ENCODE data around the gene RBL1.

RBL1 gene

DNA sequence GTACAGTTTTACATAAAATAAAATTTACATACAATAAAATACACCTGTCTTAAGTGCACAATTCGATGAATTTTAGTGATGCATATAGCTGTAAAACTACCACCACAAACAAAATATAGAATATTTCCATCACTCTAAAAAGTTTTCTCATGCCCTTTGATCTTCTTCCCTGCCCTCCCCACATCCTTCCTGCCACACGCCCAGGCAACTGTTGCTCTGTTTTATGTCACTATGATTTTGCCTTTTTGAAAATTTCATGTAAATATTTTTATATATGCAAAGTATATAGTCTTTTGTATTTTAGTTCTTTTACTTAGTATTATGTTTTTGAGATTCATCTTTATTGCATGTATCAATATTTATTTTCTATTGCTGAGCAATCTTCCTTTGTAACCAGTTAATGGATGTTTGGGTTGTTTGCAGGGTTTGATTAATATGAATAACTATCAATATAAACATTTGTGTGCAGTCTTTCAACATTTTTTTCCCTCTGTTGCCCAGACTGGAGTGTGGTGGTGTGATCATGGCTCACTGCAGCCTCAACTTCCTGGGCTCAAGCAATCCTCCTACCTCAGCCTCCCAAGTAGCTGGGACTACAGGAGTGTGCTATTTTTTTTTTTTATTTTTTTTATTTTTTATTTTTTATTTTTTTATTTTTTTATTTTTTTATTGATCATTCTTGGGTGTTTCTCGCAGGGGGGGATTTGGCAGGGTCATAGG is 120.5 kb downstream of the RBL1 start:
- Histone ChIP-seq H3K27ac (no peak overlapping the region), H3K4me1 (ENCODE audit: control insufficient read depth in 1 of 2, insufficient read depth in 1 of 2, low read depth in 1 of 2, low read length in 1 of 2) (no peaks in the 10 kb centered on the region), H3K4me3 (ENCODE audit: low read depth in 1 of 2, low read length in 1 of 2) (no peak overlapping the region), H3K27me3 (no peaks in the 10 kb centered on the region), H3K9me3 (no peaks in the 10 kb centered on the region), H3K36me3 (no peaks in the 10 kb centered on the region)
- TF ChIP-seq, protein P1, sequence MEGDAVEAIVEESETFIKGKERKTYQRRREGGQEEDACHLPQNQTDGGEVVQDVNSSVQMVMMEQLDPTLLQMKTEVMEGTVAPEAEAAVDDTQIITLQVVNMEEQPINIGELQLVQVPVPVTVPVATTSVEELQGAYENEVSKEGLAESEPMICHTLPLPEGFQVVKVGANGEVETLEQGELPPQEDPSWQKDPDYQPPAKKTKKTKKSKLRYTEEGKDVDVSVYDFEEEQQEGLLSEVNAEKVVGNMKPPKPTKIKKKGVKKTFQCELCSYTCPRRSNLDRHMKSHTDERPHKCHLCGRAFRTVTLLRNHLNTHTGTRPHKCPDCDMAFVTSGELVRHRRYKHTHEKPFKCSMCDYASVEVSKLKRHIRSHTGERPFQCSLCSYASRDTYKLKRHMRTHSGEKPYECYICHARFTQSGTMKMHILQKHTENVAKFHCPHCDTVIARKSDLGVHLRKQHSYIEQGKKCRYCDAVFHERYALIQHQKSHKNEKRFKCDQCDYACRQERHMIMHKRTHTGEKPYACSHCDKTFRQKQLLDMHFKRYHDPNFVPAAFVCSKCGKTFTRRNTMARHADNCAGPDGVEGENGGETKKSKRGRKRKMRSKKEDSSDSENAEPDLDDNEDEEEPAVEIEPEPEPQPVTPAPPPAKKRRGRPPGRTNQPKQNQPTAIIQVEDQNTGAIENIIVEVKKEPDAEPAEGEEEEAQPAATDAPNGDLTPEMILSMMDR (IDR thresholded peaks at IDR 0.05): no peak

DNA sequence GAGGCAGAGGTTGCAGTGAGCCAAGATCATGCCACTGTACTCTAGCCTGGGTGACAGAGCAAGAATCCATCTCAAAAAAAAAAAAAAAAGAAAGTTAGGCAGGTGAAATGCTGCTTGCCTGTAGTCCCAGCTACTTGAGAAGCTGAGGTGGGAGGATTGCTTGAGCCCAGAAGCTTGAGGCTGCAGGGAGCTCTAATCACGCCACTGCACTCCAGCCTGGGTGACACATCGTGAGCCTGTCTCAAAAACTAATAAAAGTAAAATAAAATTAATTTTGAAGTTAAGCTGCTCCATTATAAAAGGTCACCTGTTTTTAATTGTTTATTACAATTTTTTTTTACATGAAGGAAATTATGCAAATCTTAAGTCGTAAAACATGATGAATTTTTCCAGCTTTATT is 121.1 kb downstream of the RBL1 start:
- no peaks in the 10 kb centered on the region for H3K36me3 ChIP-seq
- no peaks in the 10 kb centered on the region for H3K27me3 ChIP-seq
- no peaks in the 10 kb centered on the region for H3K9me3 ChIP-seq
- no peaks in the 10 kb centered on the region for H3K4me1 ChIP-seq (ENCODE audit: control insufficient read depth in 1 of 2, insufficient read depth in 1 of 2, low read depth in 1 of 2, low read length in 1 of 2)
- no peak overlapping the region for H3K27ac ChIP-seq
- TF ChIP-seq, protein P1 (IDR thresholded peaks at IDR 0.05): no peak
- no peak overlapping the region for H3K4me3 ChIP-seq (ENCODE audit: low read depth in 1 of 2, low read length in 1 of 2)

GRCh38 chr20:36971103-36971502 is 124.7 kb downstream of the RBL1 start:
- TF ChIP-seq, protein P1 (IDR thresholded peaks at IDR 0.05): no peak
- Histone ChIP-seq H3K27me3 (no peaks in the 10 kb centered on the region), H3K36me3 (no peaks in the 10 kb centered on the region), H3K4me1 (ENCODE audit: control insufficient read depth in 1 of 2, insufficient read depth in 1 of 2, low read depth in 1 of 2, low read length in 1 of 2) (no peaks in the 10 kb centered on the region), H3K9me3 (no peaks in the 10 kb centered on the region), H3K4me3 (ENCODE audit: low read depth in 1 of 2, low read length in 1 of 2) (no peak overlapping the region), H3K27ac (no peak overlapping the region)

DNA sequence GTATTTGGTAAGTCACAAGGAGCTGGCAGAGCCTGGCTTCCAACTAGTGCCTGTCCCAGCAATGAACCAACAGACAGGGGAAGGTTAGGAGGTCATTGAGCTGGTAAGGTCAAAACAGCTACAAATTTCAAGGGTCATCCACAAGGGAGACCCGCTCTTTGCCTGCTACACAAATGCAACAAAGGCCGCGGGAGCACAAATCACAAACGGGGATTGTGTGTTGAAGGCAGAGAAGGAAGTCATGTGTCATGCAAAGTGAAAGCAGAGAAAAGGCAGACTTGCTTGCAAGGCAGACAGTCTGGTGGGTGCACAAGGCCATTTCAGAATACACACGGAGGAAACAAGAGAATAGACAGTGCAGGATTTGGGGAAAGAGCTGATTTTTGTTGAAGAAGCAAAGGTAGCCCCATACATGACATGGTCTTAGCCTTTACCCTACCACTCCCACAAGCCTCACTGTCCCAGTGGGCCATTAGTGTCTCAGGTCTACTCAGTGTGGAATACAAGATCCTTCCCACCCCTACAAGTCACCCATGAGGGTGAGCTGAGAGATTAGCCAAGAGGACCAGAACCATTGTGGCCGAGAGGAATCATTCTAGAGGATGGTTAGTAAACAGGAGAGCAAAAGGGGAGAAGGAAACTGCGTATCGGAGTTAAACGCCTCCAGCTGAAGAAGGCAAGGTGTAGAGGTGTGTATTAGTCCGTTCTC is 126.2 kb downstream of the RBL1 start:
- no peaks in the 10 kb centered on the region for H3K36me3 ChIP-seq
- H3K27me3 ChIP-seq: no peaks in the 10 kb centered on the region
- H3K4me3 ChIP-seq (ENCODE audit: low read depth in 1 of 2, low read length in 1 of 2): no peak overlapping the region
- no peaks in the 10 kb centered on the region for H3K4me1 ChIP-seq (ENCODE audit: control insufficient read depth in 1 of 2, insufficient read depth in 1 of 2, low read depth in 1 of 2, low read length in 1 of 2)
- no peak overlapping the region for H3K27ac ChIP-seq
- TF ChIP-seq, protein P1 (IDR thresholded peaks at IDR 0.05): no peak
- no peaks in the 10 kb centered on the region for H3K9me3 ChIP-seq

GRCh38 chr20:36969051-36969450 is 126.7 kb downstream of the RBL1 start:
- H3K4me3 ChIP-seq (ENCODE audit: low read depth in 1 of 2, low read length in 1 of 2): no peak overlapping the region
- no peaks in the 10 kb centered on the region for H3K4me1 ChIP-seq (ENCODE audit: control insufficient read depth in 1 of 2, insufficient read depth in 1 of 2, low read depth in 1 of 2, low read length in 1 of 2)
- H3K27me3 ChIP-seq: no peaks in the 10 kb centered on the region

More at GRCh38 chr20:36969051-36969450, 126.7 kb downstream of the RBL1 start:
- H3K9me3 ChIP-seq: no peaks in the 10 kb centered on the region
- no peaks in the 10 kb centered on the region for H3K36me3 ChIP-seq
- H3K27ac ChIP-seq: no peak overlapping the region
- TF ChIP-seq, protein P1 (IDR thresholded peaks at IDR 0.05): no peak

Measured in neutrophil (primary cell).